HepG2 (cell line): Measurements from ENCODE around the gene HAPLN2. TPM values are rescaled to one million over a fixed set of nuclear protein-coding genes. Genes with fewer than 3 reads are reported as not detected.

ENCODE experiments used
- MBNL3 ChIP-seq: fragments of 250-450 bp; sonication (Bioruptor Pico); conservative IDR thresholded peaks from 2 replicates; pipeline ENCODE4 v1.8.0; 2022; ENCODE audit warnings: mild to moderate bottlenecking, inconsistent platforms
- POGK ChIP-seq: sonication (generic); formaldehyde crosslinking; conservative IDR thresholded peaks from 2 replicates; pipeline ENCODE4 v1.8.0; 2022; ENCODE audit warnings: mild to moderate bottlenecking, moderate library complexity, missing genetic modification reagents
- REST ChIP-seq, 2 experiments: IDR thresholded peaks; 2 replicates each; pipeline ENCODE4 v1.6.1; 2011 to 2012; ENCODE audit warnings: low read length in 2 of 2, borderline replicate concordance in 1 of 2, low read depth in 1 of 2, mild to moderate bottlenecking in 1 of 2, moderate library complexity in 1 of 2
- SCMH1 ChIP-seq: sonication (generic); formaldehyde crosslinking; IDR thresholded peaks from 2 replicates; pipeline ENCODE4 v1.9.0; 2021; ENCODE audit warnings: missing genetic modification reagents, mild to moderate bottlenecking, borderline replicate concordance
- SRY ChIP-seq: sonication (generic); formaldehyde crosslinking; IDR thresholded peaks from 2 replicates; pipeline ENCODE4 v1.8.0; 2022; ENCODE audit warnings: mild to moderate bottlenecking, missing genetic modification reagents
- ZFP62 ChIP-seq: sonication (generic); formaldehyde crosslinking; IDR thresholded peaks from 2 replicates; pipeline ENCODE4 v1.4.0; 2020; ENCODE audit warnings: missing genetic modification reagents
- ZNF234 ChIP-seq: sonication (generic); formaldehyde crosslinking; conservative IDR thresholded peaks from 2 replicates; pipeline ENCODE4 v1.5.1; 2020; ENCODE audit warnings: mild to moderate bottlenecking, missing genetic modification reagents
- ZNF260 ChIP-seq: sonication (generic); formaldehyde crosslinking; IDR thresholded peaks from 2 replicates; pipeline ENCODE4 v1.4.0; 2020; ENCODE audit warnings: missing genetic modification reagents, low read depth, mild to moderate bottlenecking, borderline replicate concordance
- ZNF646 ChIP-seq: sonication (generic); formaldehyde crosslinking; IDR thresholded peaks from 2 replicates; pipeline ENCODE4 v1.9.0; 2021; ENCODE audit warnings: mild to moderate bottlenecking, missing genetic modification reagents
- ZNF772 ChIP-seq: sonication (generic); formaldehyde crosslinking; IDR thresholded peaks from 2 replicates; pipeline ENCODE4 v1.5.0; 2020; ENCODE audit warnings: mild to moderate bottlenecking, missing genetic modification reagents
- ZNF790 ChIP-seq: sonication (generic); formaldehyde crosslinking; IDR thresholded peaks from 2 replicates; pipeline ENCODE4 v1.8.0; 2022; ENCODE audit warnings: missing genetic modification reagents, mild to moderate bottlenecking, borderline replicate concordance
- polyA plus RNA-seq, 8 experiments: library from polyadenylated mRNA; depleted of rRNA in 3 of 8; stranded (reverse) in 7 of 8; unstranded in 1 of 8; fragments of >200 nt; fragmentation: Illumina TruSeq in 4 of 8; extraction: Trizol in 4 of 8; gene quantifications; 2 replicates each; pipeline versions ENCODE4 v1.2.1 to v1.2.3, GENCODE V29; 2011 to 2016; ENCODE audit warnings: low read depth in 4 of 8, missing spikeins in 1 of 8, mixed read lengths in 1 of 8; ENCODE audit not compliant: insufficient read depth in 1 of 8
- total RNA-seq, 5 experiments: library from RNA; depleted of rRNA; stranded (reverse); fragments of >200 nt; fragmentation: Illumina TruSeq; extraction: Trizol; gene quantifications; 2 replicates each; pipeline ENCODE4 v1.2.3, GENCODE V29; 2016; ENCODE audit warnings: low read depth in 1 of 5

The HAPLN2 gene
- total and polyA plus RNA-seq, 2 of the 13 experiments (the other 11 are each of a cell fraction or from before 2014, with no cell fraction given): not detected

GRCh38 chr1:156601122-156601830 lies 17.9 kb upstream of the HAPLN2 start, which contains the start of gene GPATCH4 (continued):
- TF ChIP-seq SCMH1 (CRISPR knock-in tag) (no peak), REST (IDR thresholded peaks at IDR 0.05; ENCODE audit: borderline replicate concordance in 1 of 2, low read depth in 1 of 2, low read length in 2 of 2) (peak in 1 of 2 experiments; percentile 58; a peak in 1 of 4 replicates), MBNL3 (CRISPR knock-in tag) (no peak), SRY (CRISPR knock-in tag) (no peak; the same call in 1 of the 2 replicates), POGK (CRISPR knock-in tag) (peak; percentile 51; the same call in 1 of the 2 replicates), ZNF772 (CRISPR knock-in tag) (peak; percentile 60), ZNF790 (CRISPR knock-in tag) (no peak), ZNF260 (CRISPR knock-in tag) (no peak), ZFP62 (CRISPR knock-in tag) (no peak), ZNF234 (CRISPR knock-in tag) (no peak), ZNF646 (no peak)
